Measurements from ENCODE around the gene ATG5. TPM values are rescaled to one million over a fixed set of nuclear protein-coding genes. Genes with fewer than 3 reads are reported as not detected.

ATG5 gene
- total and polyA plus RNA-seq, 9 of the 15 experiments (the other 6 are each of a cell fraction or from before 2014, with no cell fraction given): 29.0 to 80.0 (median 53.2) TPM

DNA sequence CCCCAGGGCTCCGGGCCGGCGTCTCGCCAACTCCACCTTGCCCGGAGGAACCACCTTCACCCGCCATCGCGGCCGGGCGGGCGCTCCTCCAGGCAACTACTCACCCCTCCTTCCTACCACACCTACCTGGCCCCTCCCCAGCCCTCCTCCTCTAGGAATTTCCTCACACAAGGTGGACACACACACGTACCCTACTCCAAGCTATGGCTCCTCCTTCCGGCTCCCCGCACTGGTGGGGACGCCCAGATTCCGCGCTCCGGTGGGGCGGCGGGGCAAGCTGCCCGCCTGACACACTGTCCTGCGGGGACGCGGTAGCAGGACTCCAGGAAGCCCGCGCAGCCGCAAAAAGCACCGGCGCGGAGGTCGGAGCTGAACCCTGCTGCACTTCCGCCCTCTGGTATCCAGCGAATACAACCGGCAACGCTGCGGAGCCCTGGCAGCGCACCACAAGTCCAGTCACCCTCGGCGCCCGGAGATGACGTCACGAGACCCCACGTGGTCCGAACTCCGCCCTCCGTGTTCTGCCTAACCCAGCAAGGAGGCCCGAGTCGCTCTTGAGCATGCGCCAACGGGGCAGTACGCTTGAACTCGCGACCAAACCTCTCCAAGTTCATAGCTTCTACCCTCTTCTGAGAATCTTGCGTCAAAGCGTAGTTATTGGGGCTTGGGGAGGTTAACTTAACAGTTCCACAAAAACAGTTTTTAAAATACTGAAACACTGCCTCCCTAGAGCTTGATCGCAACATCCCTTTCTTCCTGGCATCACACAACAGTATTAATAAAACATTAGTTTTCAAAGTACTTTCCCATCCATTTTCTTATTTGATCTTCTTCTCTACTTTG lies at the start of gene ATG5 (continued):
- TF ChIP-seq TCF7 (IDR thresholded peaks at IDR 0.05; ENCODE audit: borderline replicate concordance): peak; percentile 26; the same call in 1 of the 2 replicates
- no peak for TF ChIP-seq ZNF764 (CRISPR knock-in tag; IDR thresholded peaks at IDR 0.05; ENCODE audit: low read depth)
- peak; percentile 96 for TF ChIP-seq RBBP5 (IDR thresholded peaks at IDR 0.05; ENCODE audit: borderline replicate concordance, insufficient read depth, low read length, poor library complexity, severe bottlenecking)
- peak; percentile 20 for TF ChIP-seq RBM22 (IDR thresholded peaks at IDR 0.05; ENCODE audit: low read depth, low read length, poor library complexity, severe bottlenecking)
- peak; percentile 99 for TF ChIP-seq ATF7 (IDR thresholded peaks at IDR 0.05)
- TF ChIP-seq ETV1 (tag; conservative IDR thresholded peaks at IDR 0.05; ENCODE audit: low read depth): peak; percentile 74
- TF ChIP-seq TAF9B (IDR thresholded peaks at IDR 0.05; ENCODE audit: partially characterized antibody): peak; percentile 65
- TF ChIP-seq MYC (IDR thresholded peaks at IDR 0.05; ENCODE audit: low read depth, low read length): peak; percentile 96
- TF ChIP-seq MYC (CRISPR knock-in tag; IDR thresholded peaks at IDR 0.05; ENCODE audit: borderline replicate concordance, low read depth): no peak; the same call in 1 of the 2 replicates
- TF ChIP-seq ZNF232 (CRISPR knock-in tag; IDR thresholded peaks at IDR 0.05): no peak
- TF ChIP-seq KLF1 (tag; IDR thresholded peaks at IDR 0.05): 0 out of 2 replicates have a peak, but pooled peaks have one; percentile 11
- TF ChIP-seq, protein P1, sequence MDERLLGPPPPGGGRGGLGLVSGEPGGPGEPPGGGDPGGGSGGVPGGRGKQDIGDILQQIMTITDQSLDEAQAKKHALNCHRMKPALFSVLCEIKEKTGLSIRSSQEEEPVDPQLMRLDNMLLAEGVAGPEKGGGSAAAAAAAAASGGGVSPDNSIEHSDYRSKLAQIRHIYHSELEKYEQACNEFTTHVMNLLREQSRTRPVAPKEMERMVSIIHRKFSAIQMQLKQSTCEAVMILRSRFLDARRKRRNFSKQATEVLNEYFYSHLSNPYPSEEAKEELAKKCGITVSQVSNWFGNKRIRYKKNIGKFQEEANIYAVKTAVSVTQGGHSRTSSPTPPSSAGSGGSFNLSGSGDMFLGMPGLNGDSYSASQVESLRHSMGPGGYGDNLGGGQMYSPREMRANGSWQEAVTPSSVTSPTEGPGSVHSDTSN (CRISPR knock-in tag; IDR thresholded peaks at IDR 0.05; ENCODE audit: low read depth): no peak
- TF ChIP-seq, protein P1 (tag; conservative IDR thresholded peaks at IDR 0.05; ENCODE audit: low read depth): no peak
- peak; percentile 66 for TF ChIP-seq MEIS2 (IDR thresholded peaks at IDR 0.05; ENCODE audit: partially characterized antibody)
- TF ChIP-seq KHSRP (IDR thresholded peaks at IDR 0.05): peak; percentile 94
- TF ChIP-seq BRD9 (IDR thresholded peaks at IDR 0.05; ENCODE audit: low read depth, partially characterized antibody): no peak
- TF ChIP-seq TAF1 (IDR thresholded peaks at IDR 0.05; ENCODE audit: control insufficient read depth, extremely low read depth, insufficient read depth, low read length, severe bottlenecking): peak; percentile 81
- TF ChIP-seq, protein P2, sequence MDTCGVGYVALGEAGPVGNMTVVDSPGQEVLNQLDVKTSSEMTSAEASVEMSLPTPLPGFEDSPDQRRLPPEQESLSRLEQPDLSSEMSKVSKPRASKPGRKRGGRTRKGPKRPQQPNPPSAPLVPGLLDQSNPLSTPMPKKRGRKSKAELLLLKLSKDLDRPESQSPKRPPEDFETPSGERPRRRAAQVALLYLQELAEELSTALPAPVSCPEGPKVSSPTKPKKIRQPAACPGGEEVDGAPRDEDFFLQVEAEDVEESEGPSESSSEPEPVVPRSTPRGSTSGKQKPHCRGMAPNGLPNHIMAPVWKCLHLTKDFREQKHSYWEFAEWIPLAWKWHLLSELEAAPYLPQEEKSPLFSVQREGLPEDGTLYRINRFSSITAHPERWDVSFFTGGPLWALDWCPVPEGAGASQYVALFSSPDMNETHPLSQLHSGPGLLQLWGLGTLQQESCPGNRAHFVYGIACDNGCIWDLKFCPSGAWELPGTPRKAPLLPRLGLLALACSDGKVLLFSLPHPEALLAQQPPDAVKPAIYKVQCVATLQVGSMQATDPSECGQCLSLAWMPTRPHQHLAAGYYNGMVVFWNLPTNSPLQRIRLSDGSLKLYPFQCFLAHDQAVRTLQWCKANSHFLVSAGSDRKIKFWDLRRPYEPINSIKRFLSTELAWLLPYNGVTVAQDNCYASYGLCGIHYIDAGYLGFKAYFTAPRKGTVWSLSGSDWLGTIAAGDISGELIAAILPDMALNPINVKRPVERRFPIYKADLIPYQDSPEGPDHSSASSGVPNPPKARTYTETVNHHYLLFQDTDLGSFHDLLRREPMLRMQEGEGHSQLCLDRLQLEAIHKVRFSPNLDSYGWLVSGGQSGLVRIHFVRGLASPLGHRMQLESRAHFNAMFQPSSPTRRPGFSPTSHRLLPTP (IDR thresholded peaks at IDR 0.05; ENCODE audit: borderline replicate concordance, extremely low read depth, insufficient read length): no peak
- no peak for TF ChIP-seq FOXA1 (IDR thresholded peaks at IDR 0.05; ENCODE audit: borderline replicate concordance)
- TF ChIP-seq MYNN (IDR thresholded peaks at IDR 0.05): peak; percentile 20; the same call in 1 of the 2 replicates
- TF ChIP-seq MYNN (CRISPR knock-in tag; IDR thresholded peaks at IDR 0.05): no peak
- TF ChIP-seq HNRNPL (IDR thresholded peaks at IDR 0.05; ENCODE audit: low read depth, low read length): peak; percentile 68; the same call in 1 of the 2 replicates

Data from K562 (cell line).